ENCODE results near the gene PPP2R2D. TPM values are rescaled to one million over a fixed set of nuclear protein-coding genes. Genes with fewer than 3 reads are reported as not detected.
A peak's percentile ranks its signal among the peaks of the same experiment; 100 is the strongest.

The PPP2R2D gene
- total RNA-seq, 1 donor: 23.9 TPM

GRCh38 chr10:131937836-131938235, 37.0 kb downstream of the PPP2R2D start:
- Histone ChIP-seq H3K9me3 (ENCODE audit: low read depth, low read length) (no peaks in the 10 kb centered on the region), H3K79me2 (ENCODE audit: insufficient read depth, low read length) (peaks cover 79% of the 10 kb centered on the region), H2AFZ (ENCODE audit: low read length) (no peak overlapping the region), H3K27me3 (ENCODE audit: insufficient read depth, low read length) (no peaks in the 10 kb centered on the region), H4K20me1 (ENCODE audit: insufficient read depth, low read length) (peaks cover 6% of the 10 kb centered on the region), H3K27ac (ENCODE audit: low read depth, low read length) (no peak overlapping the region), H3K4me2 (ENCODE audit: insufficient read depth, low read length) (no peak overlapping the region), H3K4me3 (ENCODE audit: insufficient read depth, low read length) (no peak overlapping the region), H3K4me1 (ENCODE audit: insufficient read depth, low read length) (peaks cover 8% of the 10 kb centered on the region), H3K36me3 (ENCODE audit: insufficient read depth, low read length) (peaks cover 46% of the 10 kb centered on the region)
- DNase-seq (ENCODE audit: insufficient read length, low spot score, missing footprints): no peak
- no peak for TF ChIP-seq CTCF (IDR thresholded peaks at IDR 0.05; ENCODE audit: extremely low read depth, low read depth, low read length)

- DNase-seq (ENCODE audit: insufficient read length, low spot score, missing footprints): no peak
- Histone ChIP-seq H3K27ac (ENCODE audit: low read depth, low read length) (no peak overlapping the region), H4K20me1 (ENCODE audit: insufficient read depth, low read length) (peaks cover 6% of the 10 kb centered on the region), H3K36me3 (ENCODE audit: insufficient read depth, low read length) (peaks cover 46% of the 10 kb centered on the region), H3K4me3 (ENCODE audit: insufficient read depth, low read length) (no peak overlapping the region), H2AFZ (ENCODE audit: low read length) (no peak overlapping the region), H3K9me3 (ENCODE audit: low read depth, low read length) (no peaks in the 10 kb centered on the region), H3K79me2 (ENCODE audit: insufficient read depth, low read length) (peaks cover 78% of the 10 kb centered on the region), H3K27me3 (ENCODE audit: insufficient read depth, low read length) (no peaks in the 10 kb centered on the region), H3K4me2 (ENCODE audit: insufficient read depth, low read length) (no peak overlapping the region), H3K4me1 (ENCODE audit: insufficient read depth, low read length) (peaks cover 3% of the 10 kb centered on the region)
- no peak for TF ChIP-seq CTCF (IDR thresholded peaks at IDR 0.05; ENCODE audit: extremely low read depth, low read depth, low read length)
Observed at GRCh38 chr10:131938681-131939080, 37.9 kb downstream of the PPP2R2D start.

- no peak for DNase-seq (ENCODE audit: insufficient read length, low spot score, missing footprints)
- Histone ChIP-seq H3K79me2 (ENCODE audit: insufficient read depth, low read length) (peaks cover 45% of the 10 kb centered on the region), H4K20me1 (ENCODE audit: insufficient read depth, low read length) (no peaks in the 10 kb centered on the region), H2AFZ (ENCODE audit: low read length) (no peak overlapping the region), H3K27ac (ENCODE audit: low read depth, low read length) (peak overlapping the region; percentile 32), H3K9me3 (ENCODE audit: low read depth, low read length) (no peaks in the 10 kb centered on the region), H3K4me1 (ENCODE audit: insufficient read depth, low read length) (peaks cover 33% of the 10 kb centered on the region), H3K27me3 (ENCODE audit: insufficient read depth, low read length) (no peaks in the 10 kb centered on the region), H3K4me3 (ENCODE audit: insufficient read depth, low read length) (no peak overlapping the region), H3K4me2 (ENCODE audit: insufficient read depth, low read length) (no peak overlapping the region), H3K36me3 (ENCODE audit: insufficient read depth, low read length) (peaks cover 42% of the 10 kb centered on the region)
- no peak for TF ChIP-seq CTCF (IDR thresholded peaks at IDR 0.05; ENCODE audit: extremely low read depth, low read depth, low read length)
Observed at GRCh38 chr10:131942455-131942854, 41.6 kb downstream of the PPP2R2D start.

- peaks cover 38% of the 10 kb centered on the region for H3K79me2 ChIP-seq (ENCODE audit: insufficient read depth, low read length)
- no peaks in the 10 kb centered on the region for H3K27me3 ChIP-seq (ENCODE audit: insufficient read depth, low read length)
- H3K27ac ChIP-seq (ENCODE audit: low read depth, low read length): peak overlapping the region; percentile 32
- no peak overlapping the region for H3K4me3 ChIP-seq (ENCODE audit: insufficient read depth, low read length)
- TF ChIP-seq CTCF (IDR thresholded peaks at IDR 0.05; ENCODE audit: extremely low read depth, low read depth, low read length): peak; percentile 45
- peaks cover 38% of the 10 kb centered on the region for H3K36me3 ChIP-seq (ENCODE audit: insufficient read depth, low read length)
- no peak for DNase-seq (ENCODE audit: insufficient read length, low spot score, missing footprints)
- no peaks in the 10 kb centered on the region for H3K9me3 ChIP-seq (ENCODE audit: low read depth, low read length)
- H3K4me1 ChIP-seq (ENCODE audit: insufficient read depth, low read length): peaks cover 41% of the 10 kb centered on the region
- no peak overlapping the region for H3K4me2 ChIP-seq (ENCODE audit: insufficient read depth, low read length)
- H4K20me1 ChIP-seq (ENCODE audit: insufficient read depth, low read length): no peaks in the 10 kb centered on the region
- no peak overlapping the region for H2AFZ ChIP-seq (ENCODE audit: low read length)
Observed at GRCh38 chr10:131943021-131943814, 42.4 kb downstream of the PPP2R2D start.
